ENCODE results near the gene BLVRB. TPM values are rescaled to one million over a fixed set of nuclear protein-coding genes. Genes with fewer than 3 reads are reported as not detected.

Gene BLVRB
- total and polyA plus RNA-seq, 10 of the 15 experiments (the other 5 are each of a cell fraction or from before 2014, with no cell fraction given): 6.3 to 53.3 (median 27.8) TPM

DNA sequence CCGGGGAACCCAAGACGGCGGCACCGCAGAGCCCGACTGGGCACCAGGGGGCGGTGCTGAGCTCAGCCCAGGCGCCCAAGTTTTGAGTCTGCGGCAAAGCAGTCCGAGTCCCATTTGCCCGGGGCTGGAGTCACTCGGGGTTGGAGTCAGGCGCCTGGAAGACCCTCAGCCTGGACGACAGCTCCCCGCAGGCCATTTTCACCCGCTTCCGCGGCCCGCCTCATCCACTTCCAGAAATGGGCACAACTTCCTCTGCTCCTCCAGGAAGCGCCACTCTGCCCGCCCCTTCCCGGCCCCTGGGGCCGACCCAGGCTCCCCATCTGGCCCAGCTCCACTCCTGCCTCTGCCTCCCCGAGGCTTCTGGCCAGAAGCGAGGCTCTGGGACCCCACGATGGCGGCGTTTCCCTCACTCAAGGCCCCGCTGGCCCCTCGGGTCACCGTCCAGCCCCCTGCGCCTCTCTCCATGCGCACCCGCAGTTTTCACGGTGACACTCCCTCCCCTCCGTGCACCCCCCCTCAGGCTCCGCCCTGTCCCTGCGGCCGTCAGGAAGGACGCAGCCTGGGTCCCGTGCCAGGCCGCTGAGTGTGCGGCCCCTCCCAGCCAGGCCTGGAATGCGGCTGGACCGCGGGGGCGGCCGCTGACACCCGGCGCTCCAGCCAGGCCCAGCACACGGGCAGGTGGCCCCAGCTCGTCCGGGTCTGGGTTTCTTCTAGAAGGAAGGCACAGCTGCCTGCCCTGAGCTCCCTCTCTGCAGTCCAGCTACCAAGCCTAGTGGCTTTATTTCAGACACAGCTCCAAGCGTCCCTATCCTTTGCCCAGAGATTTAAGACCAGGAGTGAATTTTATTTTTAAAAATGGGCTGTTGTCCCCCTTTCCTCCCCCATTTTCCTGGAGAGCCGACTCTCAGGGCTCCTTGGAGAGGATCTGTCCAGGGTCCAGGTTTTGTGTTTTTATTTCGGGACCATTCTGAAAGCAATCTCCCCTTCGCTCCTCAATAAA lies 44.5 kb downstream of the BLVRB start (continued):
- TF ChIP-seq, protein P1, sequence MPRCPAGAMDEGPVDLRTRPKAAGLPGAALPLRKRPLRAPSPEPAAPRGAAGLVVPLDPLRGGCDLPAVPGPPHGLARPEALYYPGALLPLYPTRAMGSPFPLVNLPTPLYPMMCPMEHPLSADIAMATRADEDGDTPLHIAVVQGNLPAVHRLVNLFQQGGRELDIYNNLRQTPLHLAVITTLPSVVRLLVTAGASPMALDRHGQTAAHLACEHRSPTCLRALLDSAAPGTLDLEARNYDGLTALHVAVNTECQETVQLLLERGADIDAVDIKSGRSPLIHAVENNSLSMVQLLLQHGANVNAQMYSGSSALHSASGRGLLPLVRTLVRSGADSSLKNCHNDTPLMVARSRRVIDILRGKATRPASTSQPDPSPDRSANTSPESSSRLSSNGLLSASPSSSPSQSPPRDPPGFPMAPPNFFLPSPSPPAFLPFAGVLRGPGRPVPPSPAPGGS (IDR thresholded peaks at IDR 0.05; ENCODE audit: borderline replicate concordance, insufficient read depth, low read depth, low read length, poor library complexity, severe bottlenecking): no peak
- no peak for TF ChIP-seq NR2C1 (IDR thresholded peaks at IDR 0.05)
- TF ChIP-seq, protein P2, sequence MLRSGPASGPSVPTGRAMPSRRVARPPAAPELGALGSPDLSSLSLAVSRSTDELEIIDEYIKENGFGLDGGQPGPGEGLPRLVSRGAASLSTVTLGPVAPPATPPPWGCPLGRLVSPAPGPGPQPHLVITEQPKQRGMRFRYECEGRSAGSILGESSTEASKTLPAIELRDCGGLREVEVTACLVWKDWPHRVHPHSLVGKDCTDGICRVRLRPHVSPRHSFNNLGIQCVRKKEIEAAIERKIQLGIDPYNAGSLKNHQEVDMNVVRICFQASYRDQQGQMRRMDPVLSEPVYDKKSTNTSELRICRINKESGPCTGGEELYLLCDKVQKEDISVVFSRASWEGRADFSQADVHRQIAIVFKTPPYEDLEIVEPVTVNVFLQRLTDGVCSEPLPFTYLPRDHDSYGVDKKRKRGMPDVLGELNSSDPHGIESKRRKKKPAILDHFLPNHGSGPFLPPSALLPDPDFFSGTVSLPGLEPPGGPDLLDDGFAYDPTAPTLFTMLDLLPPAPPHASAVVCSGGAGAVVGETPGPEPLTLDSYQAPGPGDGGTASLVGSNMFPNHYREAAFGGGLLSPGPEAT (IDR thresholded peaks at IDR 0.05; ENCODE audit: low read depth): peak; percentile 76; the same call in 1 of the 2 replicates
- TF ChIP-seq, protein P3, sequence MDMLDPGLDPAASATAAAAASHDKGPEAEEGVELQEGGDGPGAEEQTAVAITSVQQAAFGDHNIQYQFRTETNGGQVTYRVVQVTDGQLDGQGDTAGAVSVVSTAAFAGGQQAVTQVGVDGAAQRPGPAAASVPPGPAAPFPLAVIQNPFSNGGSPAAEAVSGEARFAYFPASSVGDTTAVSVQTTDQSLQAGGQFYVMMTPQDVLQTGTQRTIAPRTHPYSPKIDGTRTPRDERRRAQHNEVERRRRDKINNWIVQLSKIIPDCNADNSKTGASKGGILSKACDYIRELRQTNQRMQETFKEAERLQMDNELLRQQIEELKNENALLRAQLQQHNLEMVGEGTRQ (IDR thresholded peaks at IDR 0.05; ENCODE audit: borderline replicate concordance, low read depth, low read length): no peak
- TF ChIP-seq CBFB (IDR thresholded peaks at IDR 0.05; ENCODE audit: low read depth): no peak; the same call in 1 of the 2 replicates
- peak; percentile 46; the same call in 1 of the 2 replicates for TF ChIP-seq MTA2 (IDR thresholded peaks at IDR 0.05; ENCODE audit: low read depth)
- TF ChIP-seq STAT3 (IDR thresholded peaks at IDR 0.05; ENCODE audit: low read depth, low read length): no peak
- peak; percentile 92 for TF ChIP-seq GATAD2B (conservative IDR thresholded peaks at IDR 0.05; ENCODE audit: low read depth)
- TF ChIP-seq TCF3 (IDR thresholded peaks at IDR 0.05; ENCODE audit: borderline replicate concordance, insufficient read depth, low read depth, low read length): peak; percentile 25; the same call in 1 of the 2 replicates
- no peak for TF ChIP-seq CHD4 (IDR thresholded peaks at IDR 0.05)
- TF ChIP-seq EGR1 (IDR thresholded peaks at IDR 0.05; ENCODE audit: borderline replicate concordance in 1 of 2, low read depth in 2 of 2, low read length in 2 of 2): peak in 1 of 2 experiments; percentile 82; a peak in 1 of 3 replicates
- TF ChIP-seq, protein P4, sequence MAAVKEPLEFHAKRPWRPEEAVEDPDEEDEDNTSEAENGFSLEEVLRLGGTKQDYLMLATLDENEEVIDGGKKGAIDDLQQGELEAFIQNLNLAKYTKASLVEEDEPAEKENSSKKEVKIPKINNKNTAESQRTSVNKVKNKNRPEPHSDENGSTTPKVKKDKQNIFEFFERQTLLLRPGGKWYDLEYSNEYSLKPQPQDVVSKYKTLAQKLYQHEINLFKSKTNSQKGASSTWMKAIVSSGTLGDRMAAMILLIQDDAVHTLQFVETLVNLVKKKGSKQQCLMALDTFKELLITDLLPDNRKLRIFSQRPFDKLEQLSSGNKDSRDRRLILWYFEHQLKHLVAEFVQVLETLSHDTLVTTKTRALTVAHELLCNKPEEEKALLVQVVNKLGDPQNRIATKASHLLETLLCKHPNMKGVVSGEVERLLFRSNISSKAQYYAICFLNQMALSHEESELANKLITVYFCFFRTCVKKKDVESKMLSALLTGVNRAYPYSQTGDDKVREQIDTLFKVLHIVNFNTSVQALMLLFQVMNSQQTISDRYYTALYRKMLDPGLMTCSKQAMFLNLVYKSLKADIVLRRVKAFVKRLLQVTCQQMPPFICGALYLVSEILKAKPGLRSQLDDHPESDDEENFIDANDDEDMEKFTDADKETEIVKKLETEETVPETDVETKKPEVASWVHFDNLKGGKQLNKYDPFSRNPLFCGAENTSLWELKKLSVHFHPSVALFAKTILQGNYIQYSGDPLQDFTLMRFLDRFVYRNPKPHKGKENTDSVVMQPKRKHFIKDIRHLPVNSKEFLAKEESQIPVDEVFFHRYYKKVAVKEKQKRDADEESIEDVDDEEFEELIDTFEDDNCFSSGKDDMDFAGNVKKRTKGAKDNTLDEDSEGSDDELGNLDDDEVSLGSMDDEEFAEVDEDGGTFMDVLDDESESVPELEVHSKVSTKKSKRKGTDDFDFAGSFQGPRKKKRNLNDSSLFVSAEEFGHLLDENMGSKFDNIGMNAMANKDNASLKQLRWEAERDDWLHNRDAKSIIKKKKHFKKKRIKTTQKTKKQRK (IDR thresholded peaks at IDR 0.05; ENCODE audit: low read depth, low read length): no peak
- peak; percentile 74 for TF ChIP-seq DPF2 (IDR thresholded peaks at IDR 0.05)
- no peak for TF ChIP-seq SMAD1 (IDR thresholded peaks at IDR 0.05; ENCODE audit: low read depth, partially characterized antibody)
- no peak for TF ChIP-seq NFXL1 (IDR thresholded peaks at IDR 0.05; ENCODE audit: borderline replicate concordance)
- TF ChIP-seq, protein P5, sequence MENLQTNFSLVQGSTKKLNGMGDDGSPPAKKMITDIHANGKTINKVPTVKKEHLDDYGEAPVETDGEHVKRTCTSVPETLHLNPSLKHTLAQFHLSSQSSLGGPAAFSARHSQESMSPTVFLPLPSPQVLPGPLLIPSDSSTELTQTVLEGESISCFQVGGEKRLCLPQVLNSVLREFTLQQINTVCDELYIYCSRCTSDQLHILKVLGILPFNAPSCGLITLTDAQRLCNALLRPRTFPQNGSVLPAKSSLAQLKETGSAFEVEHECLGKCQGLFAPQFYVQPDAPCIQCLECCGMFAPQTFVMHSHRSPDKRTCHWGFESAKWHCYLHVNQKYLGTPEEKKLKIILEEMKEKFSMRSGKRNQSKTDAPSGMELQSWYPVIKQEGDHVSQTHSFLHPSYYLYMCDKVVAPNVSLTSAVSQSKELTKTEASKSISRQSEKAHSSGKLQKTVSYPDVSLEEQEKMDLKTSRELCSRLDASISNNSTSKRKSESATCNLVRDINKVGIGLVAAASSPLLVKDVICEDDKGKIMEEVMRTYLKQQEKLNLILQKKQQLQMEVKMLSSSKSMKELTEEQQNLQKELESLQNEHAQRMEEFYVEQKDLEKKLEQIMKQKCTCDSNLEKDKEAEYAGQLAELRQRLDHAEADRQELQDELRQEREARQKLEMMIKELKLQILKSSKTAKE (IDR thresholded peaks at IDR 0.05; ENCODE audit: low read depth, poor library complexity, severe bottlenecking): peak; percentile 39
- TF ChIP-seq FOXK2 (IDR thresholded peaks at IDR 0.05): no peak
- TF ChIP-seq ZNF217 (IDR thresholded peaks at IDR 0.05): peak; percentile 61

All from GM12878 (cell line).